Fibroblast of mammary gland (primary cell): ENCODE data around the gene TRIM54.

Experiments
- DNase-seq: peaks from one replicate; pipeline ENCODE4 v3.0.0-alpha.2; 2010; ENCODE audit warnings: low read depth
- H3K4me3 ChIP-seq: 2 replicates; pipeline ENCODE4 v1.5.1; 2011; ENCODE audit warnings: low read depth, mild to moderate bottlenecking, low read length, moderate library complexity; ENCODE audit not compliant: control insufficient read depth
- TF ChIP-seq, protein P1 (sequence below): conservative IDR thresholded peaks from 2 replicates; pipeline ENCODE4 v1.5.1; 2011; ENCODE audit warnings: low read depth, low read length, inconsistent platforms; ENCODE audit not compliant: control insufficient read depth, insufficient read depth

TRIM54 gene

GRCh38 chr2:27285481-27285880, 3.3 kb downstream of the TRIM54 start:
- H3K4me3 ChIP-seq: no peak overlapping the region
- TF ChIP-seq, protein P1, sequence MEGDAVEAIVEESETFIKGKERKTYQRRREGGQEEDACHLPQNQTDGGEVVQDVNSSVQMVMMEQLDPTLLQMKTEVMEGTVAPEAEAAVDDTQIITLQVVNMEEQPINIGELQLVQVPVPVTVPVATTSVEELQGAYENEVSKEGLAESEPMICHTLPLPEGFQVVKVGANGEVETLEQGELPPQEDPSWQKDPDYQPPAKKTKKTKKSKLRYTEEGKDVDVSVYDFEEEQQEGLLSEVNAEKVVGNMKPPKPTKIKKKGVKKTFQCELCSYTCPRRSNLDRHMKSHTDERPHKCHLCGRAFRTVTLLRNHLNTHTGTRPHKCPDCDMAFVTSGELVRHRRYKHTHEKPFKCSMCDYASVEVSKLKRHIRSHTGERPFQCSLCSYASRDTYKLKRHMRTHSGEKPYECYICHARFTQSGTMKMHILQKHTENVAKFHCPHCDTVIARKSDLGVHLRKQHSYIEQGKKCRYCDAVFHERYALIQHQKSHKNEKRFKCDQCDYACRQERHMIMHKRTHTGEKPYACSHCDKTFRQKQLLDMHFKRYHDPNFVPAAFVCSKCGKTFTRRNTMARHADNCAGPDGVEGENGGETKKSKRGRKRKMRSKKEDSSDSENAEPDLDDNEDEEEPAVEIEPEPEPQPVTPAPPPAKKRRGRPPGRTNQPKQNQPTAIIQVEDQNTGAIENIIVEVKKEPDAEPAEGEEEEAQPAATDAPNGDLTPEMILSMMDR: no peak
- no peak for DNase-seq

GRCh38 chr2:27288610-27289009, 6.4 kb downstream of the TRIM54 start:
- TF ChIP-seq, protein P1: no peak
- no peak overlapping the region for H3K4me3 ChIP-seq
- no peak for DNase-seq

DNA sequence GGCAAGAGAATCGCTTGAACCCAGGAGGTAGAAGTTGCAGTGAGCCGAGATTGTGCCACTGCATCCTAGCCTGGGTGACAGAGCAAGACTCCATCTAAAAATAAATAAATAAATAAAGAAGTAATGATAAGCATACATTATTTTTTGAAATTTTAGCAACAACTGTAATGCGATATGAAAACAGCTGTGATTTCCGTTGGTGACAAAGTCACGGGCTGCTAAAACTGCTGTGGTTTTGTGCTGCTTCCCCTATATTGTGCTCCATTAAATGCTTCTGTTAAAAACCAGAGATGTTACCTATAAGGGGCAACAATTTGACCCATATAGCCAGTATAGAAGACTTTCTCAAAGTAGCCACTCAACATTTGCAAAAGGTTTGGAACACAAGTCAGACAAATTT, 8.3 kb downstream of the TRIM54 start:
- DNase-seq: no peak
- H3K4me3 ChIP-seq: no peak overlapping the region
- TF ChIP-seq, protein P1: no peak

DNA sequence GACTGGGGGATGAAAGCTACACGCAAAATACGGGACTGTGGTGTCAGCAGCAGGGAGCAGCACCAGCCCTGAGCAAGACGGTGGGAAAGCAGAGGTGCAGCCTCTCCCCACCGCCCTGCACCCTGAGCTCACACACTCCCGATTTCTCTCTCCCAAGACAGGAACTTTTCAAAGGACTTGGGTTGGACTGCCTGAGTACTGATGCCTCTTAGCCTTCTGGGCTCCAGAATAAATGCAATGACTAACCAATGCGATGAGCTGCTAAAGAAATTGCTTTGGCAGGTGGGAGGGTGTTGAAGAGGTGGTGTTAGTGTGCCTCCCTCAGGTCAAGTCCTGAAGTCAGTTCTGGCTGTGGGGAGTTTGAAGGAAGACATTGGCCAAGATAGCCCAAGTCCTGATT, 9.6 kb downstream of the TRIM54 start:
- no peak for DNase-seq
- no peak overlapping the region for H3K4me3 ChIP-seq
- TF ChIP-seq, protein P1: peak; percentile 2

GRCh38 chr2:27294928-27295327, 12.7 kb downstream of the TRIM54 start:
- DNase-seq: no peak
- TF ChIP-seq, protein P1: no peak
- H3K4me3 ChIP-seq: no peak overlapping the region

- TF ChIP-seq, protein P1: no peak
These were observed 14.3 kb downstream of the TRIM54 start for GRCh38 chr2:27296481-27296880.

GRCh38 chr2:27297195-27297594, 15.0 kb downstream of the TRIM54 start:
- TF ChIP-seq, protein P1: no peak
- no peak overlapping the region for H3K4me3 ChIP-seq

More at GRCh38 chr2:27296481-27296880, 14.3 kb downstream of the TRIM54 start:
- H3K4me3 ChIP-seq: no peak overlapping the region
- DNase-seq: peak; percentile 45

More at GRCh38 chr2:27297195-27297594, 15.0 kb downstream of the TRIM54 start:
- DNase-seq: no peak
